GM21576 (cell line): ENCODE measurements around the gene TEAD2.
"Not testable (repeated sequence)": the region's sequence is repeated elsewhere in the genome, so short reads cannot be mapped to it uniquely, and the experiment has no call there.

Experiments
- ATAC-seq: cut with Tn5 transposase; IDR thresholded peaks from one replicate; pipeline ENCODE4 v1.9.1; 2021; ENCODE audit warnings: mild to moderate bottlenecking, moderate library complexity; ENCODE audit not compliant: unreplicated experiment

TEAD2 gene

GRCh38 chr19:49387936-49388372, 25.7 kb upstream of the TEAD2 start, which contains the start of gene KASH5:
Gene KASH5, plus strand, starts transcription at chr19:49388249. Its CDS starts 2,635 bp downstream, at chr19:49390884.
- no peak for ATAC-seq

- ATAC-seq = no peak
Observed at GRCh38 chr19:49383599-49383998, 21.4 kb upstream of the TEAD2 start.

GRCh38 chr19:49382639-49383038, 20.4 kb upstream of the TEAD2 start:
- ATAC-seq = no peak

GRCh38 chr19:49380391-49380790, 18.2 kb upstream of the TEAD2 start:
- no peak for ATAC-seq

GRCh38 chr19:49378512-49378911, 16.3 kb upstream of the TEAD2 start:
- no peak for ATAC-seq

- no peak for ATAC-seq
Observed at GRCh38 chr19:49374665-49375434, 12.6 kb upstream of the TEAD2 start.

- ATAC-seq = not testable (repeated sequence)
Observed at GRCh38 chr19:49373174-49373573, 11.0 kb upstream of the TEAD2 start.

- no peak for ATAC-seq
Observed at GRCh38 chr19:49371184-49371583, 9.0 kb upstream of the TEAD2 start.

- ATAC-seq = no peak
Observed at GRCh38 chr19:49368711-49369358, 6.6 kb upstream of the TEAD2 start.

- no peak for ATAC-seq
Observed at GRCh38 chr19:49366110-49366509, 3.9 kb upstream of the TEAD2 start.

GRCh38 chr19:49364083-49364737, 2.0 kb upstream of the TEAD2 start:
- no peak for ATAC-seq

- ATAC-seq = no peak
Observed at GRCh38 chr19:49363268-49364082, 1.3 kb upstream of the TEAD2 start, which contains the start of gene DKKL1. Gene DKKL1, plus strand, starts transcription at chr19:49363877. Its CDS starts 122 bp downstream, at chr19:49363999.

- ATAC-seq = no peak
Observed at GRCh38 chr19:49362929-49363267, 682 bp upstream of the TEAD2 start.

- no peak for ATAC-seq
Observed at GRCh38 chr19:49361438-49362047, 673 bp downstream of the TEAD2 start.

- no peak for ATAC-seq
Observed at GRCh38 chr19:49359851-49360820, 2.1 kb downstream of the TEAD2 start.

GRCh38 chr19:49357186-49357585, 5.0 kb downstream of the TEAD2 start:
- no peak for ATAC-seq

- no peak for ATAC-seq
Observed at GRCh38 chr19:49356382-49356781, 5.8 kb downstream of the TEAD2 start.

- no peak for ATAC-seq
Observed at GRCh38 chr19:49355909-49356353, 6.3 kb downstream of the TEAD2 start.

- ATAC-seq = no peak
Observed at GRCh38 chr19:49349567-49349966, 12.6 kb downstream of the TEAD2 start.
